IMR-90 (cell line): ENCODE data around the gene SCGB1C2.

Experiments
- CEBPB ChIP-seq: IDR thresholded peaks from 2 replicates; pipeline ENCODE4 v1.6.1; 2012; ENCODE audit warnings: low read depth, low read length, improper control_type of control experiment
- CHD1 ChIP-seq: IDR thresholded peaks from 2 replicates; pipeline ENCODE4 v1.6.1; 2012; ENCODE audit warnings: low read depth, low read length, improper control_type of control experiment
- MAFK ChIP-seq: IDR thresholded peaks from 2 replicates; pipeline ENCODE4 v1.6.1; 2012; ENCODE audit warnings: low read depth, low read length, improper control_type of control experiment
- MAZ ChIP-seq: IDR thresholded peaks from 2 replicates; pipeline ENCODE4 v1.6.1; 2012; ENCODE audit warnings: low read depth, mild to moderate bottlenecking, low read length, improper control_type of control experiment, moderate library complexity, borderline replicate concordance
- MXI1 ChIP-seq: IDR thresholded peaks from 2 replicates; pipeline ENCODE4 v1.6.1; 2012; ENCODE audit warnings: low read depth, mild to moderate bottlenecking, low read length, moderate library complexity, borderline replicate concordance
- POLR2A ChIP-seq: IDR thresholded peaks from 2 replicates; pipeline ENCODE4 v1.6.1; 2012; ENCODE audit warnings: mild to moderate bottlenecking, low read depth, low read length
- RCOR1 ChIP-seq: IDR thresholded peaks from 2 replicates; pipeline ENCODE4 v1.6.1; 2012; ENCODE audit warnings: mild to moderate bottlenecking, low read length, improper control_type of control experiment; ENCODE audit not compliant: insufficient replicate concordance
- SMC3 ChIP-seq: fragments of 150-350 bp; IDR thresholded peaks from 2 replicates; pipeline ENCODE4 v1.6.1; 2016; ENCODE audit warnings: low read depth, mild to moderate bottlenecking, antibody characterized with exemption, low read length, moderate library complexity
- TF ChIP-seq, protein P1 (sequence below): conservative IDR thresholded peaks from 2 replicates; pipeline ENCODE4 v1.5.1; 2012; ENCODE audit warnings: mild to moderate bottlenecking, low read depth, low read length, improper control_type of control experiment
- TF ChIP-seq, protein P2 (sequence below): fragments of 150-350 bp; IDR thresholded peaks from 2 replicates; pipeline ENCODE4 v1.6.1; 2016; ENCODE audit warnings: low read depth, mild to moderate bottlenecking, low read length, moderate library complexity, borderline replicate concordance
- TF ChIP-seq, protein P3 (sequence below): fragments of 150-350 bp; IDR thresholded peaks from 2 replicates; pipeline ENCODE4 v1.6.1; 2017; ENCODE audit warnings: mild to moderate bottlenecking, antibody characterized with exemption, low read length, low read depth

DNA sequence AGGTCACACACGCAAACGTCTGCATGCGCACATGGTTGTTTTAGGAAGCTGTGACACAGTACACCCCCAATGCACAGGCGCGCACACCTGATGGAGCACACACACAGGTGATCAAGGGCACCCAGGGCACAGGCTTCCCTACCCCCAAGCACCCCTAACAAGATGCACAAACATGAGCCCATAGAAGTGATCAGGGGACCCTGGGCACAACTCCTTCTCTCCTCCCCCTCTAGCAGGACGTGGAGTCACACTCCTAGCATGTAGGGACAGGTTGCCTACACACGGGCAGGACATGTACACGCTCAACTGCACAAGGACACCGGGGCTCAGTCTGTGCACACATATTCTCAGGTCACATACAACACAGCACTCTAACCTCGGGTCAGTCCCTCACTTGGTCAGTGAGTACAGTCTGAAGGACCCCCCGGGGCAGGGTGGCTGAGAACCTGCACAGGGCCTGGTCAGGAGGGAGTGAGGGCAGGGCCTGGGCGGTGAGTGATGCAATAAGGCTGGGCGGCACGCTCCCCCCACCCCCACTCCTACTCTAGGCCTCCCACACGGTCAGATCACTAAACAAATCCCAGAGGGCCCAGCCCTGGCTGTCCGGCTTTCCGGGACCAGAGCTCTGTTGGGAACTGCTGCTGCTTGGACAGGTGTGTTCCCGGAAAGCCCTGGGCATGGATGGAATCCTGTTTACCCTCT lies 44.8 kb downstream of the SCGB1C2 start:
- TF ChIP-seq RCOR1 = no peak
- no peak for TF ChIP-seq MAFK
- no peak for TF ChIP-seq POLR2A
- TF ChIP-seq, protein P1, sequence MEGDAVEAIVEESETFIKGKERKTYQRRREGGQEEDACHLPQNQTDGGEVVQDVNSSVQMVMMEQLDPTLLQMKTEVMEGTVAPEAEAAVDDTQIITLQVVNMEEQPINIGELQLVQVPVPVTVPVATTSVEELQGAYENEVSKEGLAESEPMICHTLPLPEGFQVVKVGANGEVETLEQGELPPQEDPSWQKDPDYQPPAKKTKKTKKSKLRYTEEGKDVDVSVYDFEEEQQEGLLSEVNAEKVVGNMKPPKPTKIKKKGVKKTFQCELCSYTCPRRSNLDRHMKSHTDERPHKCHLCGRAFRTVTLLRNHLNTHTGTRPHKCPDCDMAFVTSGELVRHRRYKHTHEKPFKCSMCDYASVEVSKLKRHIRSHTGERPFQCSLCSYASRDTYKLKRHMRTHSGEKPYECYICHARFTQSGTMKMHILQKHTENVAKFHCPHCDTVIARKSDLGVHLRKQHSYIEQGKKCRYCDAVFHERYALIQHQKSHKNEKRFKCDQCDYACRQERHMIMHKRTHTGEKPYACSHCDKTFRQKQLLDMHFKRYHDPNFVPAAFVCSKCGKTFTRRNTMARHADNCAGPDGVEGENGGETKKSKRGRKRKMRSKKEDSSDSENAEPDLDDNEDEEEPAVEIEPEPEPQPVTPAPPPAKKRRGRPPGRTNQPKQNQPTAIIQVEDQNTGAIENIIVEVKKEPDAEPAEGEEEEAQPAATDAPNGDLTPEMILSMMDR = no peak
- TF ChIP-seq, protein P2, sequence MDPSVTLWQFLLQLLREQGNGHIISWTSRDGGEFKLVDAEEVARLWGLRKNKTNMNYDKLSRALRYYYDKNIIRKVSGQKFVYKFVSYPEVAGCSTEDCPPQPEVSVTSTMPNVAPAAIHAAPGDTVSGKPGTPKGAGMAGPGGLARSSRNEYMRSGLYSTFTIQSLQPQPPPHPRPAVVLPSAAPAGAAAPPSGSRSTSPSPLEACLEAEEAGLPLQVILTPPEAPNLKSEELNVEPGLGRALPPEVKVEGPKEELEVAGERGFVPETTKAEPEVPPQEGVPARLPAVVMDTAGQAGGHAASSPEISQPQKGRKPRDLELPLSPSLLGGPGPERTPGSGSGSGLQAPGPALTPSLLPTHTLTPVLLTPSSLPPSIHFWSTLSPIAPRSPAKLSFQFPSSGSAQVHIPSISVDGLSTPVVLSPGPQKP = no peak
- TF ChIP-seq, protein P3, sequence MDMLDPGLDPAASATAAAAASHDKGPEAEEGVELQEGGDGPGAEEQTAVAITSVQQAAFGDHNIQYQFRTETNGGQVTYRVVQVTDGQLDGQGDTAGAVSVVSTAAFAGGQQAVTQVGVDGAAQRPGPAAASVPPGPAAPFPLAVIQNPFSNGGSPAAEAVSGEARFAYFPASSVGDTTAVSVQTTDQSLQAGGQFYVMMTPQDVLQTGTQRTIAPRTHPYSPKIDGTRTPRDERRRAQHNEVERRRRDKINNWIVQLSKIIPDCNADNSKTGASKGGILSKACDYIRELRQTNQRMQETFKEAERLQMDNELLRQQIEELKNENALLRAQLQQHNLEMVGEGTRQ = no peak
- no peak for TF ChIP-seq MXI1
- no peak for TF ChIP-seq MAZ
- no peak for TF ChIP-seq SMC3
- TF ChIP-seq CHD1 = no peak
- no peak for TF ChIP-seq CEBPB
